NCI-H1048 (cell line): ENCODE results near the gene LPP.

Source experiments
- DNase-seq: peaks from one replicate; lab custom pipeline; 2025; lab: John Stamatoyannopoulos, UW

The LPP gene

DNA sequence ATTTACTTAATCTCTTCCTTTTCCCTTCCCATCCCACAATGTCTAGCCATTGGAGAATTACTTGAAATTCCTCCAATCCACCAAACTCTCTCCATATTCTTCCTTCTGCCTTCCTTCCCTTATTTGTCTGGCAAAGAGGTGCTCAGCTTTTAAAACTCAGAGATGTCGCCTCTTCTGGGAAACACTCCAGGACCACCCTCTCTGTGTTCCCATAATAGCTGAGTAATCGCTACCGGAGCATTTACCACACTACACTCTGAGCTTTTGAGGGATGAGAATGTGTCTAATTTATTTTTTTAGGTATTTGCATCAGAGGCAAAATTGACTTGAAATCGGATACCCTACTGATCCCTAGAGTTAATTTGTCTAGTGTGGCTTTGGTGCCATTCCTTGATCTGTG is 772.2 kb downstream of the LPP start:
- DNase-seq: no peak

GRCh38 chr3:188926741-188927511 is 773.0 kb downstream of the LPP start:
- DNase-seq: no peak

DNA sequence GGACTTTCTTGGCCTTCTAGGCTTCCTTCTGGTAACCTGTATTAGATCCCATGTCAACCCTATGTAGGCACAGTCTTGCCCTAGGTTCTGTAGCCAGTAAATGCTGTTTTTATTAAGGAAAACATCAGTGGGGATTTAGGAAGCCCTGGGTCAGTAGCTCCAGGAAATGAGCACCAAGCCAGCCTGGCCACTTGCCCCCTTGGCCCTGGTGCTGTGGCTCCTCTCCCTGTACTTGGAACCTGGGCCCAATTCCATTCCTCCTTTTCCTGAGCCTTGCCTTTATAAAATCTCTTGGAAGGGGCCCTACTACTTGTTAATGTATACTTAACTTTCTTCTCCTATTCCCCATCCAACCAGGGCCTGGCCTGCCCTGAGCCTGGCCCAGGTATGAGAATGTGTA is 774.0 kb downstream of the LPP start:
- no peak for DNase-seq

DNA sequence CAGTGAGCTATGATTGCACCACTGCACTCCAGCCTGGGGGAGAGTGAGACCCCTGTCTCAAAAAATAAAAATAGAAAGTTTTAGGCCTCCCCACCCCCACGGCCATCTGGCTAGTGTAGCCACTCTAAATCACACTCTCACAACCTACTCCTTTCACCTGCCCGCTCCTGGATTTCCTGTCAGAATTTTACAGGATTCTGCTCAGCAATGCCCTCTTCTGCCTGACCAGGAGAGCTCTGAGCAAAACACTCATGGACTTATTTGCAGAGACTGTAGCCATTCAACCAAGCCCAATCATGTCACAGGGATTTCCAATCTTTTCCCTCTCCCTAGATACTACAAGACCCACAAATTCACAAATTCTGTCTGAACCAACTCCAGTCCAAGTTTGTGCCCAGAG is 775.2 kb downstream of the LPP start:
- no peak for DNase-seq

DNA sequence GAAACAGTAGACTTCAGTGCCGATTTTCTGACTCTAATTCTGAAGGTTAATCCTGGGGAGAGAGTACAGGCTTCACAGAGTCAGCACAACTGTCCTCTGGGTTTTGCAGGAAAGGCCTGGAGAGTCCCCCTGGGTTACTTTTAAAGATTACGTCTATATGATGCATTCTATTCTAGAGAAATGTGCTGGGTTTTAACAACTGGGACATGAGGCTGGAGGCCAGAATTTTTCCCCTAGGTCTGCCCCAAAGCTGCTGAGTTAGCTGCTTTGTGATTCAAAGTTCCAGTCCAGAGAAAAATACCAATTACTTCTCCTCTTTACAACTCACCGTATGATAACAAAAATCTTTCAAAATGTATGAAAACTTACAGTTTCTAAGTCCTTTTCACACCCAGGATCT is 777.1 kb downstream of the LPP start:
- DNase-seq: no peak

DNA sequence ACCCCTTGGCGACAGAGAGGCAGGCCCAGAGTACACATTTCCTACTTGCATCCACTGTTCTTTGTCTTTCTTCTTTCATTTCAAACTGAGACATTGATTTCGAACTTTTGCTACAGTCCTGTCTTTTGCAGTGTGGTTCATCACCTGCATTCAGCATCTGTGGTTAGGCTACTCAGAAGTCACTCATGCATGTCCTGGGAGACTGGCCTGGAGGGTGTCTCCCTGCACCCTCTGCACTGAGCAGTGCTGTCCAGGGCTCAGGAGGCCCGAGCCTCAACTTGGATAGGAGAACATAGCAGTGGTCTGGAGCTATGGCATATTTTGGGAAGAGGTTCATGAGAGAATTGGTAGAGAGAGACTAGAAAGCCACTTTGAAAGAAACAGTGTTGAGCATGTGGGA is 777.6 kb downstream of the LPP start:
- DNase-seq: no peak

DNA sequence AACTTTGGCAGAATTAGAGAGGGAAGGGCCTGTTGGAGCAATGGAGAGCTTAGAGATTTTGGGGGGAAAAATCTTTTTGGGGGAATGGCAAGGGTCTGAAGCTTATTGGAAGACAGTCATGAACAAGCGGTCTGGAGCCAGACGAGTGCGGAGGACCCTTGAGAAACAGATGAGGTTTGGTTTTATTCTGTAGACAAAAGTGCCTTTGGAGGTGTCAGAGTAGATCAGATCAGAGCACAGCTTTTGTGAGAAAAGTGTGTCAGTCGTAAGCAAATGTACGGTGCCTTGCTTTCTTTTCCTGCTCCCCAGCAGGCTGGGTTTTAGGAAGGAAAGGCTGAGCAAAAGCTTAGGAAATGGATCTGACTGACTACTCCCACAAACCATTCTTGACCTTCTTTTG is 781.0 kb downstream of the LPP start:
- DNase-seq: no peak

GRCh38 chr3:188936597-188937107 is 782.7 kb downstream of the LPP start:
- no peak for DNase-seq

DNA sequence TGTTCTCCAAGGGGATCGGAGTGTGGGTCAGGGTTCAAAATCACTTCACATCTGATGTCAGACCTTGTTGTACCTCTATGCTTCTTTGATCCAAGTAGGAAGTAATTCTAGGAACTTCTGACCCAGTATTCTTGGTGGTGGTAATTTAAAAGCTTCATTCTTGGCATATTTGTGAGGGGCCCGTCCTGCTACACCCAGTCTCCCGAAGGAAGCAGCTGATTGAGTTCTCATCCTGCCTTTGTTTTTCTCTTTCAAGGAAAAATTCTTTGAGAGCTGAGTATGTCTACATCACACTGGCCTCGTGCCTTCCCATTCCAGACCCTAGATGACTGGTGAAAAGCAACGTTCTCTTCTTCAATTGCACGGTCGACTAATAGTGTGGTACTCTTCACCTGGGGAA is 783.4 kb downstream of the LPP start:
- no peak for DNase-seq

DNA sequence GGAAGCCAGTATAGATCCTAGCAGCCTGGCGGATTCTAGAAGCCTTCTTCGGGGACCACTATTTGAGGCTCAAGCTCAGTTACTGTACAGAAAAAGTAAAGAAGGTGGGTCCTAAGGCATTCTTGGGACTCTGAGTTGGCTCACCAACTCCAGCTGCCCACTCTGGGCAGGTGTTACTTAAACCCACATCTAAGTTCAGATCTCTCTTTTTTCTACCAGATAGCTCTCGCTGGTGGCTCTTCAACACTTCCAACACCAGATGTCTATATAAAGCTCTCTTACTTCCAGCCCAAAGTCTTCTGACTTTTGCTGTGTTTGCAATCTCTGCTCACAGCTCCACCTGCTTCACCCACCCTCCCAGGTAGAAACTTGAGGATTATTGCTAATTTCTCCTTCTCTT is 785.0 kb downstream of the LPP start:
- DNase-seq: no peak

DNA sequence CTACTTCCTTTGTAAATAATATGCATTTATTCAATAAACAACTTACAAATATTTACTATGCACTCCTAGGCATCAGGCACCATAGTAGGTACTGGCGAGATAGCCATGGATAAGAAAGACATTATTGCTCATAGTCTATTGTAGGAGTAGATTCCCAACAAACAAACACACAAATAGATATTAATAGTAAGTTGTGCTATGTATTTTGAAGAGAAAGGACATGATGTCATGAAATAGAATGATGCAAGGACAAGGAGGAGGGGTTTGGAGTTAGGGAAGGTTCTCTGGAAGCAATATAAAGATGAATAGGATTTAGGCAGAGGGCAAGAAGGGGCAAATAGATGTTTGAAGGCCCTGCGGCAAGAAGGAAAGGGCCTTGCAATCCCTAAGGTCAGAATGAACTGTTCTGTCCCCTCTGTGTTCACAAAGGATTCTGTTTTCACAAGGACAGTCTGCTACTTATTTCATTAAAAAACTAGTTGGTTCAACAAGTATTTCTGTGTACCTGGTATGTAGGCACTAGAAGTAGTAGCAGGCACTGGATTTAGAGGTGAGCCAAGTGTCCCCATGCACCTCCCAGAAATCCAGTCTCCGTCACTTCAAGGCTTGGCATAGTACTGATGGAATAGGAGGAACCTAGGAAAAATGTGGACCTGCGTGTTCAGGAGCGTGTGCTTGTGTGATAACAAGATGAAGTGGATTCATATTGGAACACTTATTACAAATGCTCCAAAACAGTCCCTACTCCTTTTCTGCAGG is 786.0 kb downstream of the LPP start:
- DNase-seq: no peak
